NCI-H1048 (cell line): Measurements from ENCODE around the gene ROCK2.

Experiments used
- DNase-seq: peaks from one replicate; lab custom pipeline; 2025; lab: John Stamatoyannopoulos, UW

ROCK2 gene

GRCh38 chr2:11154016-11154922 lies 190.2 kb downstream of the ROCK2 start:
- DNase-seq: no peak

DNA sequence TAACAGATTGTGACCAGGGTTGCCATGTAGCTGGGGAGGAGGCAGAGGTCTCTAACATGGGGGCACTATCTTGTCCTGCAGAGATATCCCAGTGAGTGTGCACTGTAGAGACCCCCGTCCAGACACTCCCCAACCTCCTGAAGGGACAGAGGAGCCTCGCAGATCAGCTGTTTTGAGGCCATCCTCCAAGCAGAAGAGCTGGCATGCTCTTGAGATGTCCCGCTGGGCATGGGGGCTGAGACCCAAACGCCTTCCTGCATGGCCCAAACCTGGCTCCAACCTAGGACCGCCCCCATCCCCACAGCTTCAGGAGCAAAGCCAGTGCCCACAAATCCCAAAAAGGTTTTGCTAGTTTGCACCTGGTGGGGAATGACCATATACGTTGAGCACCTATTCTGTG lies 191.8 kb downstream of the ROCK2 start:
- no peak for DNase-seq

GRCh38 chr2:11147263-11147662 lies 197.2 kb downstream of the ROCK2 start:
- no peak for DNase-seq

- no peak for DNase-seq
Measured at GRCh38 chr2:11146076-11146475, 198.4 kb downstream of the ROCK2 start.

DNA sequence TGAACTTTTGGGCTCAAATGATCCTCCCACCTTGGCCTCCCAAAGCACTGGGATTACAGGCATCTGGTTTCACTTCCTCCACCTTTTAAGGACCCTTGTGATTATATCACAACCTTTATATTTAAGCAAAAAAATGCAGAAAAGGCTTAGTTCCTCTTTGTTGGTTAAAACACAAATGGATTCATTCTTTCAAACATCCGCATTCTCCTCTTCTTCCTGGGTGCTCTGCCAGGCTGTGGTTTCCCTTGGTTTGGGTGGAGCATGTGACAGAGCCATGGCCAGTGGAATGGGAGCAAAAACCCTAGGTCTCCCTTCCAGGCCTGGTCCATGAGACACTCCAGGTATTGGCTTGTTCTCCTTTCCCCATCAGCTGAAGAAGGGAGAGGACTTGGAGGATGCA lies 199.1 kb downstream of the ROCK2 start:
- no peak for DNase-seq

GRCh38 chr2:11144738-11145079 lies 199.7 kb downstream of the ROCK2 start:
- no peak for DNase-seq

DNA sequence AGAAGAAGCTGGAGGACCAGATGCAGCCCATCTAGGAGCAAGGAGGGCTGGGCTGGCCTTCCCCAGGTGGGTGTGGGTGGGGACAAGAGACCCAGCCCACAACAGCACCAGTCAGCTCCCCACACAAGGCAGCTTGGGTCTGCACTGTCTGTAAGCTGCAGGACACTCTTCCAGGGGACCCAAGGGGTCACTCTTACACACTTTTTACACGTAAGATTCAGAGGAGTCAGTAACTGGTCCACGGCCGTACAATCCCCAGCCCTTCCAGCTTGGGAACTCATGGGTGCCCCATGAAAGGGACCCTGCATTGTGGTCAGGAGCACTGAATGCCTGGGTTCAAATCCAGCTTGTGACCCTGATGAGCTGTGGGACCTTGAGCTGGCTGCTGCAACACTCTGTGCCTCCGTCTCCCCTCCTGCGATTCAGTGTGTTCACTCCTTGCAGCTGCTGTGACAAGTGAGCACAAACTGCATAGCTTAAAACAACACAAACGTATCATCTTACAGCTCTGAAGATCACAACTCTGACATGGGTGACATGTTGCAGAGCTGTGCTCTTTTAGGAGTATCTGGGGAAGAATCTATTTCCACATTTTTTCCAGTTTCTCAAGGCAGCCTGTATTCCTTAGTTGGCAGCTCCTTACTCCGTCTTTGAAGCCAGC lies 200.2 kb downstream of the ROCK2 start:
- no peak for DNase-seq

GRCh38 chr2:11142987-11143386 lies 201.4 kb downstream of the ROCK2 start:
- no peak for DNase-seq

DNA sequence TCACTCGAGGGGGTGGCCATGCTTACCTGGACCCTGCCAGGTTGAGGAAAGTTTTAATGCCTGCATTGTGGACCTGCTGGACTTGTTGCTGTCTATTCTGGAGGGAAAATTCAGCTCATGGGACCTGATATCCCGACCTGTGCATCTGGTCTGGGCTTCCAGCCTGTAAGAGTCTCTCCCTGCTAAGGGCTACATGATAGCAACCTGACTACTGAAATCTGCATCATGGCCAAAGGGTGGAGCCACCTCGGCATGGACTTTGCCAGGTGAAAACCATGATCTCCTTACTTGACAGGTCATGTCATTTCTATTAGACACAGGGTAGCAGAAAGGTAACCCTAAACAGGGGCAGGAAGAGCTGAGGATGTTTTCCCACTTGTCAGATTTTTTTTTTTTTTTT lies 202.1 kb downstream of the ROCK2 start:
- DNase-seq: no peak

- DNase-seq: no peak
Measured at GRCh38 chr2:11141319-11141718, 203.1 kb downstream of the ROCK2 start.

DNA sequence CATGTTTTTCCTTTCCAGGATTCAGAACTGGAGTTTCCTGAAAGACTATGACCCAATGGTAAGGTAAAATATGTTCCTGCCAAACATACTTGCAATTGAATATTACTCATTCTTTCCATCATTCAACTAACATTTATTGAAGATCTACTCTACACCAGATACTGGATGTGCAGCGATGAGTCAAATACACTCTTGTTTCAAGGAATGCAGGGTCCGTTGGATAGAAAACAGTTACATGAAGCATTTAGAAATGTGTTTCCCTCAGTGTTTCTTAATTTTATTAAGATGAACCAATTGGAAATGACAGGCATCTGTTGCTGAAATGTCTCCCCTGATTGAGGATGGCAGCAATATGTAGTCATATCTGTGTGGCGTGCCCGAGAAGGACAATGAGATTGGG lies 203.9 kb downstream of the ROCK2 start:
- DNase-seq: no peak

GRCh38 chr2:11134349-11134748 lies 210.1 kb downstream of the ROCK2 start:
- no peak for DNase-seq

DNA sequence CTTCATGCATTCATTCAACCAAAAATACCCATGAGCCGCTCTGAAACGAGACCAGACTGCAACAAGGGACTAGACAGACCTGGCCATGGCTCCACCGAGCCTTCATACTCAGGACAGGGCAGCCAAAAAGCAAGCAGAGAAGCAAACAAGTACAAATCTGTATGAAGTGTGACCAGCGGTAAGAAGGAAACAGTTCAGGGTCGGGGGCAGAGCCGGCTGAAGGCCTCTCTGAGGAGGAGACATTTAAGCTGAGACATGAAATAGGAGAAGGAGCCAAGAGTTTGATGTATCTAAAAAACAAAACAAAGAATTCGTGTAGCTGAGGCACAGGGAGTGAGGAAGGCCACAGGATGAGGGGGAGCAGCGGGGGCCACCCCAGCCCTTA lies 210.5 kb downstream of the ROCK2 start:
- no peak for DNase-seq

DNA sequence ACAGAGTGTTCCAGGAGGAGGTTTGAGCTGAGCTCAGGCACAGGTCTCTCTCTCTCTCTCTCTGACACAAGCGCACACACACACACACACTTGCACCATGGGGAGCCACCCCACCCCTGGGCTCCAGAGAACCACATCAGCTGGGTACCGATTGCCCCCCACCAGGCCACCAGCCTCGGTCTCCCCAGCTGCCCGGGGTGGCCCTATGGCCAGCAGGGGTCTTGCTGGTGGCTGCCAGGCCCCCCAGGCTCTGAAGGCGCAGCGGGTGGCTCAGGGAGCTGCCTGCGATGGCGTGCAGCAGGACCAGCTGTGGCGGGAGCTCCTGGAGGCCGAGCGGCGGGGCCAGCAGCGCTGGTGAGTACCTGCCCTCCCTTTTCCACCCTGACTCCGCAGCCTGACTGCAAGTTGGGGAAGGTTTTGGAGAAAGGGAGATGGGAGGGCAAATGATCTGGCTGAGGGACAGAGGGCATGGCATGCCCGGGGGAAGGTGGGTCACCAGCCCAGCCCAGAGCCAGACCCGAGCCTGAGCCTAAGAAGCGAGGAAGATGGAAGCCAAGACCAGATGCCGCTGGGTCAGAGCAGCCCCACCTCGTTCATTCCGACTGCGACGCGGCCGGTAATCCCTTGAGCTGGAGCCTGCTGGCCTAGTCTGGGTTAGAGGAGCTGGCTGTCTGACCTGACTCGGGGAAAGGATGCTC lies 211.0 kb downstream of the ROCK2 start:
- DNase-seq: no peak

GRCh38 chr2:11132036-11132671 lies 212.3 kb downstream of the ROCK2 start:
- no peak for DNase-seq

DNA sequence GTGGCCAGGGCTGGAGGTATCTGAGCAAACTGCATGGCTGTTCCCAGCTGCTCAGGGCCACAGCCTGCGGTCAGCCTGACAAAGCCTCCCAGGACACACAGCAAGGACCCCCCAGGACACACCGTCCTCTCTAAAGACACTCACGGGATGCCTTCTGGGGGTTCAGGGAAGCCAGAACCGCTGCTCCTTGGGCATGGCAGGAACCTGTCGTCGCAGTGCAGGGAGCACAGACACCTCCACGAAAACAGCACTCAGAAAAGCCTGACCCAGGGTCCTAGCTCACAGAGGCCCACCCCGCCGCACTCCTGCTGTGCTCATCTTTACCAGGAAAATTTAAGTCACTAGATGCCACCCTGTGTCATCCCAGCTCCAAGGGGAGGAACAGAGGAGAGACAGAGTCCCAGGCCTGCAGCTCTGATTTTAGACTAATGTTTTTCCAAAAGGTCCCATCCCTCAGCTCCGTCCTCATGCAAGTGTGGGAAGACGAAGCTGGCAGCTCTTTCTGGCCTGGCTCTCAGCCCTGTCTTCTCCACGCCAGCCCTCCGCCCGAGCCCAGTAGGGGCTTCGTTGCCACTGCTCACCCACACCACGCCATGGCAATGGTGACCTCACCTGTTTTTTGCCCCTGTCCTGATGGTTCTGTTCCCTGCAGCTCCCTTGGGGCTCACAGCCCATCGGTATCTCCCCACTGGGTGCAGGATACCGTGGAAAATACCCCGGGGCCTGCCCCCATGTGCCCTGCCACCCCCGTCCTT lies 213.1 kb downstream of the ROCK2 start:
- DNase-seq: no peak
